BJ (cell line): ENCODE data around the gene MOB3A. TPM values are rescaled to one million over a fixed set of nuclear protein-coding genes. Genes with fewer than 3 reads are reported as not detected.

Experiments
- CTCF ChIA-PET: fragments of 350-600 bp; formaldehyde crosslinking; extraction: SDS; loops from one replicate; lab custom pipeline; 2021; ENCODE audit warnings: antibody characterized with exemption, inconsistent platforms; lab: Yijun Ruan, JAX
- POLR2A ChIA-PET: fragments of 300-600 bp; sonication (Branson Sonifier 250); formaldehyde crosslinking; extraction: SDS; loops from one replicate; lab custom pipeline; 2021; ENCODE audit warnings: antibody characterized with exemption; lab: Charles Lee
- DNase-seq: peaks from one replicate; pipeline ENCODE4 v3.0.0-alpha.2; 2011; ENCODE audit warnings: low read depth
- H3K27me3 ChIP-seq: 2 replicates; pipeline ENCODE4 v1.6.0; 2011; ENCODE audit warnings: low read length; ENCODE audit not compliant: control insufficient read depth, insufficient read depth
- H3K36me3 ChIP-seq: 2 replicates; pipeline ENCODE4 v1.5.1; 2011; ENCODE audit warnings: low read length; ENCODE audit not compliant: control insufficient read depth, insufficient read depth
- H3K4me3 ChIP-seq: 2 replicates; pipeline ENCODE4 v1.5.1; 2011; ENCODE audit warnings: low read depth, mild to moderate bottlenecking, control low read depth, low read length
- CTCF ChIP-seq: IDR thresholded peaks from 2 replicates; pipeline ENCODE4 v1.5.1; 2011; ENCODE audit warnings: low read depth, mild to moderate bottlenecking, control low read depth, inconsistent platforms, low read length, moderate library complexity; ENCODE audit not compliant: insufficient read depth
- polyA plus RNA-seq: library from polyadenylated mRNA; depleted of rRNA; stranded (reverse); fragments of >200 nt; gene quantifications from 2 replicates; pipeline ENCODE4 v1.2.3, GENCODE V29; 2011

Gene MOB3A
- polyA plus RNA-seq, 1 experiment: 50.5 TPM

GRCh38 chr19:2114821-2115220, 18.7 kb upstream of the MOB3A start:
- no peak for TF ChIP-seq CTCF
- CTCF ChIA-PET: no interaction called here
- POLR2A ChIA-PET: no interaction called here

DNA sequence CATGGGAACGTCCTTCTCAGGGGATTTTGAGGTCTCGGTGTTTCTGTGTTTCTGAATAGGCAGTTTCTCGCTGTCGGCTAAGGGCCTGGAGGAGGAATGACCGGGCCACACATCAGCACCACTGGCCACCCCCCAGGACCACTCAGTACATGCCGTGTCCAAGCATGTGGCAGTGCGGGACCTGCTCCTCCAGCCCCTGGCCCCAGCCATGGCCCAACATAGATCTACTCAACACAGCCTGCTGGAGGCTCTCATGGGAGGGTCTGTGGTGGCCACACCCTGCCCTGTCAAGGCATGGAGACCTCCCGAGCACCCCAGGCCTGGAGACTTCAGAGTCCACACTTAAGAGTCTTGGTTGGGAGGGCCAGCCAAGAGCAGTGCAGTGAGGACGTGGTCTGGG, 18.1 kb upstream of the MOB3A start:
- TF ChIP-seq CTCF: no peak
- ChIA-PET POLR2A (no interaction called here), CTCF (no interaction called here)
- Histone ChIP-seq H3K27me3 (no peaks in the 10 kb centered on the region), H3K4me3 (no peak overlapping the region), H3K36me3 (peaks cover 88% of the 10 kb centered on the region)
- no peak for DNase-seq

More at GRCh38 chr19:2114821-2115220, 18.7 kb upstream of the MOB3A start:
- H3K36me3 ChIP-seq: peaks cover 82% of the 10 kb centered on the region
- no peak for DNase-seq
- no peaks in the 10 kb centered on the region for H3K27me3 ChIP-seq
- H3K4me3 ChIP-seq: no peak overlapping the region

DNA sequence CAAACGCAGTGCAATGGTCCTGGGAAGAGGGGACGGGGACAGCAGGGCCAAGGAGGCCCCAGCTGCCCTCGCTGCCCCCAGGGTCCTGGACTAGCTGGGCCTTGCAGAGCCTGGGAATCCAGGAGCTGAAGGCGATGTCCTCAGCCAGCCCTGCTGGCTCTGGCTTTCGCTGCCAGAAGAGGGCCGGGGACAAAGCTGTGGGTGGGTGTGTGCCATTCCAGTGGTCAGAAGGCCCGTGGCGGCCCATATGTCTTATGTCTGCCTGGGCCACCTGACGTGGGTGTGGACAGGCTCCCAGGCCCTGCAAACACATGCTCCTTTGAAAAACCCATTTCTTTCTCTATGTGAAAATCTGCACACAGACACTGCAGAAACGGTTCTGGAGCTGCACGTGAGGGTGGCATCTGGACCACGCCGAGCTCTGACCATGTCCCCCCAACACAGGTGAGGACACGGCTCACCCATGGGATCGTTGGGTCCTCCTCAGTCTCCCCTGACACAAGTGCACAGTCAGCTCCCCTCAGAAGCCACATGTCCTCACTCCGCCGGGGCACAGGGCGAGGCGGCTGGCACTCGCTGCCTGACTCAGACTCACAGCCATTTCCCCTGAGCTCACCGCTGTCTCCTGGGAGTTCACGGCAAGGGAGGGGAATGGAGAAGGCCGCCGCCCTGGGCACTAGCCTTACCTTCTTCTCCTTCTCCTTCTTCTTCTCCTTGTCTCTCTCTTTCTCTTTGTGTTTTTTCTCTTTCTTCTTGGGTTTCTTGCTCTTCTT, 17.5 kb upstream of the MOB3A start:
- Histone ChIP-seq H3K4me3 (no peak overlapping the region), H3K36me3 (peaks cover 91% of the 10 kb centered on the region), H3K27me3 (no peaks in the 10 kb centered on the region)
- POLR2A ChIA-PET: no interaction called here
- no peak for TF ChIP-seq CTCF
- no peak for DNase-seq
- CTCF ChIA-PET: no interaction called here

- no peaks in the 10 kb centered on the region for H3K27me3 ChIP-seq
- POLR2A ChIA-PET: no interaction called here
- H3K4me3 ChIP-seq: no peak overlapping the region
- CTCF ChIA-PET: interaction anchor here (1.0 kb wide), 1 partner anchor 44 kb away, joined by 3 read pairs; no protein-coding TSS in a partner anchor
- DNase-seq: no peak
- no peak for TF ChIP-seq CTCF
- H3K36me3 ChIP-seq: peaks cover 88% of the 10 kb centered on the region
These were observed 16.6 kb upstream of the MOB3A start for GRCh38 chr19:2112516-2113320.

- no peak overlapping the region for H3K4me3 ChIP-seq
- no peak for DNase-seq
- H3K27me3 ChIP-seq: no peaks in the 10 kb centered on the region
- peaks cover 83% of the 10 kb centered on the region for H3K36me3 ChIP-seq
- ChIA-PET POLR2A (no interaction called here), CTCF (interaction anchor here (1.0 kb wide), 1 partner anchor 43 kb away, joined by 3 read pairs; no protein-coding TSS in a partner anchor)
- no peak for TF ChIP-seq CTCF
These were observed 15.8 kb upstream of the MOB3A start for GRCh38 chr19:2111886-2112285.
